Testis (tissue), 3 donors: Measurements from ENCODE around the gene C1QL2. TPM values are rescaled to one million over a fixed set of nuclear protein-coding genes. Genes with fewer than 3 reads are reported as not detected.

Source experiments
- DNase-seq: peaks from one replicate; pipeline ENCODE4 v3.0.0-alpha.2; 2019
- H3K27ac ChIP-seq, 2 donors: fragments of 200-600 bp; sonication (generic); one replicate each; pipeline ENCODE4 v1.5.1; 2019
- H3K27me3 ChIP-seq: fragments of 200-600 bp; sonication (generic); one replicate; pipeline ENCODE4 v1.5.1; 2019
- H3K36me3 ChIP-seq: fragments of 200-600 bp; sonication (generic); one replicate; pipeline ENCODE4 v1.5.1; 2017; ENCODE audit warnings: low read depth; ENCODE audit errors: missing control alignments
- H3K4me1 ChIP-seq: fragments of 200-600 bp; sonication (generic); one replicate; pipeline ENCODE4 v1.5.1; 2019
- H3K4me3 ChIP-seq, 2 donors: fragments of 200-600 bp; sonication (generic); one replicate each; pipeline ENCODE4 v1.5.1; 2017 to 2019
- H3K9me3 ChIP-seq: fragments of 200-600 bp; sonication (generic); one replicate; pipeline ENCODE4 v1.5.1; 2017
- CTCF ChIP-seq, 3 experiments: fragments of 450-650 bp in 2 of 3; fragments of 200-600 bp in 1 of 3; sonication (generic) in 1 of 3; IDR thresholded peaks; one replicate each; pipeline ENCODE4 v1.5.1; 2016 to 2019; ENCODE audit warnings: antibody characterized with exemption in 3 of 3, mild to moderate bottlenecking in 2 of 3, moderate library complexity in 1 of 3
- POLR2A ChIP-seq: fragments of 450-650 bp; IDR thresholded peaks from one replicate; pipeline ENCODE4 v1.6.1; 2017; ENCODE audit warnings: antibody characterized with exemption, mild to moderate bottlenecking, moderate library complexity
- WGBS, 2 donors: methylation state at CpG; one replicate each; pipeline ENCODE4 v1.1.5; 2018; 5-methylcytosine and 5-hydroxymethylcytosine counted together
- intact Hi-C: fragments of 100-400 bp; cut with DNase I; formaldehyde crosslinking; loops from one replicate; pipeline ENCODE4 v1.15.1; 2023; ENCODE audit warnings: low total_unique reads
- polyA plus RNA-seq: library from polyadenylated mRNA; stranded (reverse); fragments of 350-450 nt; fragmentation: Illumina TruSeq; extraction: RNeasy Lipid Tissue Mini Kit (QIAGEN cat#74804); gene quantifications from one replicate; pipeline ENCODE4 v1.2.3, GENCODE V29; 2014; ENCODE audit warnings: low read depth, low replicate concordance; ENCODE audit not compliant: insufficient read depth
- total RNA-seq, 2 donors: library from RNA; depleted of rRNA; stranded (reverse); fragments of >200 nt; gene quantifications; one replicate each; pipeline ENCODE4 v1.2.3, GENCODE V29; 2016

C1QL2 gene
- total and polyA plus RNA-seq, 3 donors from 2014 or later: 0.55 to 1.2 TPM; not detected in 1

GRCh38 chr2:119117891-119118882, 40.4 kb downstream of the C1QL2 start:
- Histone ChIP-seq H3K27me3 (no peaks in the 10 kb centered on the region), H3K4me1 (peaks cover 6% of the 10 kb centered on the region), H3K27ac (no peak overlapping the region), H3K9me3 (no peaks in the 10 kb centered on the region), H3K4me3 (no peak overlapping the region), H3K36me3 (no peaks in the 10 kb centered on the region)
- no peak for TF ChIP-seq CTCF (IDR thresholded peaks at IDR 0.05)
- TF ChIP-seq POLR2A: no peak
- DNase-seq: no peak
- intact Hi-C loops: no loop called here
- WGBS, 2 donors: 82 to 84% methylated on average over 9 of the region's 9 CpGs

- WGBS, 2 donors: 92 to 100% methylated on average over 3 to 7 of the region's 7 CpGs
- no peaks in the 10 kb centered on the region for H3K36me3 ChIP-seq
- DNase-seq: no peak
- no peaks in the 10 kb centered on the region for H3K9me3 ChIP-seq
- H3K27ac ChIP-seq: no peak overlapping the region
- H3K4me3 ChIP-seq: no peak overlapping the region
- no peaks in the 10 kb centered on the region for H3K27me3 ChIP-seq
- TF ChIP-seq POLR2A: no peak
- TF ChIP-seq CTCF (IDR thresholded peaks at IDR 0.05): no peak
- H3K4me1 ChIP-seq: peaks cover 6% of the 10 kb centered on the region
- intact Hi-C loops: no loop called here
Observed at GRCh38 chr2:119117408-119117807, 41.1 kb downstream of the C1QL2 start.

GRCh38 chr2:119116411-119117295, 41.9 kb downstream of the C1QL2 start:
- no peak overlapping the region for H3K4me3 ChIP-seq
- H3K27ac ChIP-seq: no peak overlapping the region
- no peaks in the 10 kb centered on the region for H3K36me3 ChIP-seq
- H3K4me1 ChIP-seq: peaks cover 6% of the 10 kb centered on the region
- TF ChIP-seq POLR2A: no peak
- no peak for TF ChIP-seq CTCF (IDR thresholded peaks at IDR 0.05)
- WGBS, 2 donors: 75 to 81% methylated on average over 10 of the region's 10 CpGs
- intact Hi-C loops: no loop called here
- H3K9me3 ChIP-seq: no peaks in the 10 kb centered on the region
- H3K27me3 ChIP-seq: no peaks in the 10 kb centered on the region
- no peak for DNase-seq

GRCh38 chr2:119114266-119114665, 44.3 kb downstream of the C1QL2 start:
- no peak for TF ChIP-seq CTCF (IDR thresholded peaks at IDR 0.05)
- TF ChIP-seq POLR2A: no peak
- H3K27me3 ChIP-seq: no peaks in the 10 kb centered on the region
- WGBS, 2 donors: 75 to 98% methylated on average over 2 to 3 of the region's 3 CpGs
- no peaks in the 10 kb centered on the region for H3K4me1 ChIP-seq
- H3K27ac ChIP-seq: no peak overlapping the region
- no peak overlapping the region for H3K4me3 ChIP-seq
- no peak for DNase-seq
- H3K36me3 ChIP-seq: no peaks in the 10 kb centered on the region
- no peaks in the 10 kb centered on the region for H3K9me3 ChIP-seq
- intact Hi-C loops: no loop called here
